HL-60/S4 treated with phorbol 12-myristate 13-acetate at 8.2 ng/mL for 4 days and 3 days (cell line): ENCODE data around the gene PPP1R3E.
"Not testable (repeated sequence)": the region's sequence is repeated elsewhere in the genome, so short reads cannot be mapped to it uniquely, and the experiment has no call there.

Source experiments
- in situ Hi-C: fragments of 300-500 bp; cut with MboI; formaldehyde crosslinking; loops from 2 replicates; pipeline ENCODE4 v1.15.0; 2022; ENCODE audit warnings: low sequenced_read_pairs

Gene PPP1R3E, protein sequence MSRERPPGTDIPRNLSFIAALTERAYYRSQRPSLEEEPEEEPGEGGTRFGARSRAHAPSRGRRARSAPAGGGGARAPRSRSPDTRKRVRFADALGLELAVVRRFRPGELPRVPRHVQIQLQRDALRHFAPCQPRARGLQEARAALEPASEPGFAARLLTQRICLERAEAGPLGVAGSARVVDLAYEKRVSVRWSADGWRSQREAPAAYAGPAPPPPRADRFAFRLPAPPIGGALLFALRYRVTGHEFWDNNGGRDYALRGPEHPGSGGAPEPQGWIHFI

DNA sequence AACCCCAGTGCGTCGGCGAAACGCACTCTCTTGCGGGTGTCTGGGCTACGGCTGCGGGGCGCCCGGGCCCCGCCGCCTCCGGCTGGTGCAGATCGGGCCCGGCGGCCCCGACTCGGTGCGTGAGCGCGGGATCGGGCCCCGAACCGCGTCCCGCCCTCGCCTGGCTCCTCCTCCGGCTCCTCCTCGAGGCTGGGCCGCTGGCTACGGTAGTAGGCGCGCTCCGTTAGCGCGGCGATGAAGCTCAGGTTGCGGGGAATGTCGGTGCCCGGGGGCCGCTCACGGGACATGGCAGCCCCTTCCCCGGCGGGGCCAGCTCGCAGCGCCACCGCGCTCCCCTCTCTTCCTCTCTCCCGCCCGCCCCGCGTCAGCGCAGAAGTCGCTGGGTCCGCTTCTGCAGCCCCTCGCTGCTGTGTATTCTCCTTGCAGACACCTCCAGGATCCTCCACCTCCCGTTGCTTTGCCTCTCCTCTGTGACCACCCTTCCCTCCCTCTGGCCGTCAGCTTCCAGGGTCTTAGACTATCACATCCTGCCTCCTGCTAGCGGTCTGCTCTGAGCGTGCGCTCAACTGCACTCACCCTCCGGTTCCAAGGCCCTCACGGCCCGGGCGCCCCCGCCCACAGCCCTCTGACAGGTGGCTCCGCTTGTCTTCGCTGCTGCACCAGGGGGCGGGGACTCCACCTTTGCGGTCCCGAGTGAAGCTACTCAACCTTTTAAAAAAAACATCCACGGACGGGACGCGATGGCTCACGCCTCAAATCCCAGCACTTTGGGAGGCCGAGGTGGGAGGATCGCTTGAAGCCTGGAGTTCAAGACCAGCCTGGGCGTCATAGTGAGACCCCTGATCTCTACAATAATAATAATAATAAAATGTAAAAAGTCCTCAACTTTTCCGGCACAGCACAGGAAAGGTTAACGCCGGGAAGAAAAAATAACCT is at the start of gene PPP1R3E:
TSS of gene PPP1R3E (minus strand) at position 570 of the 936 bp plus-strand sequence. CDS start at position 287, 283 bp downstream.
- in situ Hi-C loops, result no loop called here

DNA sequence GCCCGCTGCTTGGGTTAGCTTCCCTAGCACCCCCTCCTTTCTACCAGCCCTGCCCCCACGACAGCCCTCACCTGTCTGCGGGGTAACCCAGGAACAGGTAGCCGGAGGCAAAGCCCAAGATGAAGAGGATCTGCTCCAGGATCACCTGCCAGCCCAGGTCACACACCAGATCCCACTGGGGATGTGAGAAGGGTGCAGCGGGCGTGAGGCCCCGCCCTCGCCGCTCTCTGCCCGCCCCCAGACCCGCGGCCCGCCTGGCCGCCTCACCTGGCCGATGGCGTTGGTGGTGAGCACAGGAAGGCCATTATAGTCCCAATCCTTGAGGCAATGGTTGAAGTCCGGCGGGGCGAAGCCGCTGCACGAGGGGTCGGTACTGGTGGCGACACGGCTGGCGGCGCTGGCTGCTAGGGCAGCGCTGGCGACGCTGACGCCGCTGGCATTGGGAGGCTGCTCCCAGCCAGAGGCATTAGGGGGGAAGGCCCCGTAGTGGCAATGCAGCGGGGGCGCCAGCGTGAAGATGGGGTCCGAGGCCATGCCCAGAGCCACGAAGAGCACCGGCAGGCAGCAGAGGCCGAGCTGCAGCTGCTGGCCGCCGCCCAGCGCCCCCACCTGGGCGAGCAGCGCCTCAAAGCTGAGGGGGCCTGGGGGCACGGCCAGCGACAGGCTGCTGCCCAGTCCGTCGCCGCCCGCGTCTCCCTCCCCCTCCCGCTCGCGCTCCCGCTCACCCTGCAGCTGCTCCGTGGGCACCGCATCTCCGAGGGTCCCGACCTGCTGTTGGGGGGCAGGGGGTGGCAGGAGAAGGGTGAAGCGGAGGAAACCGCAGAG is 49.2 kb upstream of the PPP1R3E start:
- in situ Hi-C loops, result no loop called here

DNA sequence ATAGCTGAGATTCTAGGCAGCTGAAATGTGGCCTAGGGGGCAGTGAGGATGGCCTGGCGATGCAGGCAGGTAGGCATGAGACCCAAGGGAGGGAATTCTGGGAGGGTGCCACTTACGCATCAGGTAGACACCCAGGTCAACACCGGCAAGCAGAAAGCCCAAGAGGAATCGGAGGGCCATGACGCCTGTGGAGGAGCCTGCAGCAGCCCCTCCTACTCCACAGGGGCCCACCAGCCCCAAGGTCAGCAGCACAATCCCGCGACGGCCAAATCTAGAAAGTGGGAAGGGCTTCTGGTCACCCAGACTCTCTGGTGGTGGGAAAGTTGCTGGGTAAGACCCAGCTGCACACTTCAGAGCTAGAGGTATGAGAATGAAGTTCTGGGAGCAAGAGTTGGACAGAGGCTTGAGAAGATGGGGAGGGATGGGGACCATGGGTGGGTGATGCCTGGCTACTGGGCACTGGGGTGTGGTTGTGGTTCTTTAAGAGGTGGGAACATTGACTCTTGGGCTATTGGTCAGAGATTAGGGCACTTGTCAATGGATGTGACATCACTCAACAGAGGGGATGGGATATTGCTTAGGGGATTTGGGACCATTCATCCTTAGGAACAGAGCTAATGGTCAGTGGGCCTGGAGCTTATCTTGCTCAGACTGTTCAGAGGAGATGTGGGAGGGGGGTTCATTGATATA is 46.6 kb upstream of the PPP1R3E start:
- in situ Hi-C loops, result no loop called here

DNA sequence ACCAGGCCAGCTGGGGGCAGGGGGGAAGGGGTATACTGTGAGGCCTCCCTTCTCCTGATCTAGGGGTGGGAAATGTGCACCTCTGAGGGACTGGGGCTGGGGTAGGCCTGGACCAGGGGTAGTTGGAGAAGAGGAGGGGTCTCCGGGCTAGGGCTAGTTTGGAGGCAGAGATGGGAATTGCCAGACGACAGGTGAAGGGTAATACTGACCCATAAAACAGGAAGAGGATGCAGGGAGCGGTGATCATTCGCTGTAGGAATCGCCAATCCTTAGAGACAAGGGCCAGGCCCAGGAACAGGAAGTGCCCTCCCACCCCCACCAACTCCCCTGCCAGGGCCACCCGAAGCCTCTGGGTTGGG is 45.6 kb upstream of the PPP1R3E start:
- in situ Hi-C loops, result no loop called here

DNA sequence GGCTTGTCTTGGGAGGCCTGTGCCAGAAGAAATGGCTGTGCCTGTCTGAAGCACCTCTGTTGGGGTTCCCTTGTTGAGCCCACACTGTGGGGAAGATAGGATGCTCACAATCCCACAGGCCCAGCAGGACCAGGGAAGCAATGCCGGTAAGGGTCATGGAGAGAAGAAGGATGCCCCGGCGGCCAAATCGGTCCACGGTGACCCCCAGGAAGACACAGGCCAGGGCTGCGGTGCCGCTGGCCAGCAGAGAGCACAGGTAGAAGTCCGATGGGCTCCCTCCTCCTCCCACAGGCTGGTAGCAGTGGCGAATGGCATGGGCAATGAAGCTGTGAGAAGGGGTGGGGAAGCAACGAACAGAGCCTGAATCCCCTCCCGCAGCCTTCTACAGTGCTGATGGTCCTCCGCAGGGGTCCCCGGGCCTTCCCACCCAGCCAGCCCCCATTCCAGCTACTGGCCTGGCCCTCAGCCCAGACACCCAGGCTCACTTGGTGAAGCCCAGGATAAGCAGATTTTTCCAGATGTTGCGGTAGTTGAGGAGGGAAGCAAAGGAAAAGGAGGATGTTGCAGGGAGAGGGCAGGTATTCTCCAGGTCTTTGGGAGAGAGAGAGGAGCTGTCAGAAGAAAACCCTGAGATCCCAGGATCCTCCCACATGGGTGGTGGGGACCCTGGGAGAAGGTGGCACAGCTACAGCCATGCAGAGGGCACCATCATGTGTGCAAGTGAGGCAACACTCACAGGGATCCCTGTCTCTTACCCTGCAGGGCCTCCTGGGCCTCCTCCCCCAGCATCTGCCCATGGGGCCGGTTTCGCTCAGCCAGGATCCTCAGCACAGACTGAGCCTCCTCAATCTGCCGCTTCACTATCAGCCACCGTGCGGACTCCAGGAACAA is 45.0 kb upstream of the PPP1R3E start:
- in situ Hi-C loops, result no loop called here

DNA sequence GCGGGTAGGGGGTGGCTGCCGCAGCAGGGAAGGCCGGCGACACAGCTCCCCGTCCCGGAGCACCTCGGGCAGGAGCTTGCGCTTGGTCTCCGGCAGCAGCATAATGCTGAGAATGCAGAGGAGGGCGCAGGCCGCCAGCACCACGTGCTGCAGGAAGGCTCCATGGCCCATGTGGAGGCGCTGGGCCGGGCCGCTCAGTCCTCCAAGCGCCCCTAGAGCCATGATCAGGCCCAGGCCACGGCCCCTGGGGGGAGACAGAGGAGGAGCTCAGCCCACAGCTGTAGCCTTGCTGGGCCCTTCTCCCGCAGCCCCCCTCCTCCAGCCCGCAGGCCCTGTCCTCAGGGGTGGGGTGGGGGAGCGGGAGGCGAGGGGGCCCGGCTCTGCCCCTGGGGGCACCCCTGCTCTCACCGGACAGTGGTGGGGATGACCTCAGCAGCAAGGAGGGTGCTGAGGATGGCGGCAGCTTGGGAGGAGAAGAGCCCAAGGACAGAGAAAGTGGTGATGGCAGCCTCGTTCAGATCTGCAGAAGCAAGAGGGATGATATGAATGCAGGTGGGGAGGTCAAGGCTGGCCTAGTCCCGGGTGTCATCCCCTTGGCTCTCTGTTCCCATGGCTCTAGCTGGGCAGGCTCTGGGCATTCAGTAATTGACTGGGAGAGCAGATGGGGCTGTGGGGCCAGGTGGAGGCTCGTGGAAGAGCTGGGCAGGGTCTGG is 44.2 kb upstream of the PPP1R3E start:
- in situ Hi-C loops, result no loop called here

DNA sequence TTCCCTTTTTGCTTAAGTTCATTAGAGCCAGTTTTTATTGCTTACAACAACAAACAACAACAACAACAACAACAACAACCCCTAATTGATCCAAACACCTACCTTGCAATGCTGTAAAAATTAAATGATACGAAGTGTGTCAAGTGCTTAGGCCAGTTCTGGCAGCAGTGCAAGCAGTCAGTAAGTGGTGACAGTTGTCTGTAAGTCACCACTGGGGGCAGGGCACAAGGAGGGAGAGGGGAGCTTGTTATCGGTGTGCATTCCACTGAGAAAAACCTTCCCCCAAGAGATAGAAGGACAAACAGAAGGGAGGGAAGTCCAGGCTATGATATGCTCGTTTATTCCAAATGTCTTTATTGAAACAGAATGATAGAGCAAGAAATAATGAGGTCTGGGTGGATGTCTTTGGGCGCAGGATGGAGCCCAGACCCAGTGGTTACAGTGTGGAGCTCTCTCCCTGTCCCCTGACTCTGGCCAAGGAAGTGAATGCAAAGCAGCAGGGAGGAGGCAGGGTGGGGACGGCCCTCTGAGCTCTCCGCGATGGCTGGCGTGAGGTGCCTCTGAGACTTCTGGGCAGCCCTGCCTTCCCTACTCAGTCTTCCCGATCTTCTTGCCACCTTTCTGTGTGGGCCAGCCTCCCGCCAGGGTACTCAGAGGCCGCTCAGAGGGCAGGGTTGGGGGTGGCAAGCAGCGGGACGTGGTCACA is 43.5 kb upstream of the PPP1R3E start:
- in situ Hi-C loops, result no loop called here

DNA sequence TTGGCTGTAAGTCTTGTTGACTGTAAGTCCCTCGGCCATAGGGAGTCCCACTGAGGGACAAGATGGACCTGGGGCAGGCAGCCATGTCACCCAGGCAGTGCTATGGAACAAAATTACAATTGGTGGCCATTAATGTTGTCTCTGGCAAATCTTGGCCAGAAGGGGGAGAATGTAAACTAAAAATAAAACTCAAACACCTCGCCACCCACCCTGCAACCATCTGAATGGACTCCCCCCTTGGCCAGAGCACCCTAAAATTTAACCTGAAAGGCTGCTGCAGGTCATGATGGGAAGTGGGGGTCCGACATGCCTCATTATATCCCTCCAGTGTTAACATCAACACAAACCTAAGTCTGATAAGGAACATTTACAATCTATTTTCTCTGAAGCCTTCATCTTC is 41.8 kb upstream of the PPP1R3E start:
- in situ Hi-C loops, result no loop called here

DNA sequence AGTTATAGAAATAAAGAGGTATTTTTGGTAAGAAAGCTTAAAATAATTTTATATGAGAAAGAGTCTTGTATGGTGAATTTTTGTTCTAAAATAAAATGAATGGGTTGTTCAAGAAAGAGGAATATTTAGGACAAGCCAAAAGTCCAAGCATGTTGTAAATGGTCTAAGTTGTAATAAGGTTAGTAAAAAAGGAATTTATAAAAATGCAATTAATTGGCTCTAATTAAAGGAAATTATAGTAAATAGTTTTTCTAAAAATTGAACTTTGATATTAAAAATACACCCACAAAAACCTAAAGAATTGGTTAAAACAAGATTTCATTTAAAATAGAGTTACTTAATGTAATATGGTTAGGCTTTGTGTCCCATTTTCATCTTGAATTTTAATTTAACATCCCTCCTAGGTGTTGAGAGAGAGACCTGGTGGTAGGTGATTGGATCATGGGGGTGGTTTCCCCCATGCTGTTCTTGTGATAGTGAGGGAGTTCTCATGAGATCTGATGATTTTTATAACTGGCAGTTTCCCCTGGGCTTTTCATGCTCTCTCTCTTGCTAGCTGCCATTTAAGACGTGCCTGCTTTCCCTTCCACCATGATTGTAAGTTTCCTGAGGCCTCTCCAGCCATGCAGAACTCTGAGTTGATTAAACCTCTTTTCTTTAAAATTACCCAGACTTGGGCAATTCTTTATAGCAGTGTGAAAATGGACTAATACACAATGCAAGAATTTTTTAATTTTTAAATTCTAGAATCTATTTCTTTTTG is 37.0 kb upstream of the PPP1R3E start:
- in situ Hi-C loops, result no loop called here

DNA sequence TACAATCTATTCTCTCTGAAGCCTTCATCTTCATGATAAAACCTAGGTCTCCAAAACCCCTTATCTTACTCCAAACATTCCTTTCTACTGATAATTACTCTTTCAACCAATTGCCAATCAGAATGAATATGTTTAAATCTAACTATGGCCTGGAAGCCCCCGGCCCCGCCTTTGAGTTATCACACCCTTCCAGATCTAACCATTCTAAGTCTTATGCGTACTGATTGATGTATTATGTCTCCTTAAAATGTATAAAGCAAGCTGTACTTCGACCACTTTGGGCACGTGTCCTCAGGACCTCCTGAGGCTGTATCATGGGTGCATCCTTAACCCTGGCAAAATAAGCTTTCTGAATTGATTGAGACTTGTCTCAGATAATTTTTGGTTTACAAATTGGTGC is 33.0 kb upstream of the PPP1R3E start:
- in situ Hi-C loops, result no loop called here

DNA sequence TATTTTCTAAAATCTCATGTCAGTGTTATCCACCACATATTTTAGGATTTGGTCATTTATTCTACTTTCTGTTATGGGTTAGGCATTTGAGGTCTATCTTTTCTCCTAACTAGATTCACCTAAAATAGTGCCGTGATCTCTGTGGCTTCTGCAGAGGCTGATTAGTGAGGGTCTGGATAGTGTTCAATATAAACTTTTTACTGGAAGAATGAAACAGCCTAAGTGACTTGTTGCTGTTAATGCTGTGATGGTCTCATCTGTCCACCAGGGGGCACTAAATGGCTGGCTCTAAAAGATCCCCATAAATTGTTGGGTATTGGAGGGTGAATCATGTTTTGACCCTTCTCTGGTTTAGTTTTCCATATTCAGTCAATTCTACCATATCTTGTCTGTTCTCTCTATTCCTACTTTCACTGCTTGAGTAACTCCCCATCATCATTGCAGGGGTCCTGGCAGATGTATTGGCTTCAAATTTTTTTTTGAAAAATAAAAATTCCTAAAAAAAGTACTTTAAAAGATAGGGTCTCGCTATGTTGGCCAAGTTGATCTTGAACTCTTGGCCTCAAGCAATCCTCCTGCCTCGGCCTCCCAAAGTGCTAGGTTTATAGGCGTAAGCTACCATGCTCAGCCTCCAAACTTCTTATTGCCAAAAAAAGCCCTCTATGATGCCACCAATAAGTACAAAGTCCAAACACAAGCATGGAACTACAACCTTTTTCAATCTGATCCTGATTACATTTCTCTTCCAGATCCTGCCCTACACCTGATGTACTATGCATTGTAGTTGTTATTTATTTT is 25.5 kb upstream of the PPP1R3E start:
- in situ Hi-C loops, result no loop called here

DNA sequence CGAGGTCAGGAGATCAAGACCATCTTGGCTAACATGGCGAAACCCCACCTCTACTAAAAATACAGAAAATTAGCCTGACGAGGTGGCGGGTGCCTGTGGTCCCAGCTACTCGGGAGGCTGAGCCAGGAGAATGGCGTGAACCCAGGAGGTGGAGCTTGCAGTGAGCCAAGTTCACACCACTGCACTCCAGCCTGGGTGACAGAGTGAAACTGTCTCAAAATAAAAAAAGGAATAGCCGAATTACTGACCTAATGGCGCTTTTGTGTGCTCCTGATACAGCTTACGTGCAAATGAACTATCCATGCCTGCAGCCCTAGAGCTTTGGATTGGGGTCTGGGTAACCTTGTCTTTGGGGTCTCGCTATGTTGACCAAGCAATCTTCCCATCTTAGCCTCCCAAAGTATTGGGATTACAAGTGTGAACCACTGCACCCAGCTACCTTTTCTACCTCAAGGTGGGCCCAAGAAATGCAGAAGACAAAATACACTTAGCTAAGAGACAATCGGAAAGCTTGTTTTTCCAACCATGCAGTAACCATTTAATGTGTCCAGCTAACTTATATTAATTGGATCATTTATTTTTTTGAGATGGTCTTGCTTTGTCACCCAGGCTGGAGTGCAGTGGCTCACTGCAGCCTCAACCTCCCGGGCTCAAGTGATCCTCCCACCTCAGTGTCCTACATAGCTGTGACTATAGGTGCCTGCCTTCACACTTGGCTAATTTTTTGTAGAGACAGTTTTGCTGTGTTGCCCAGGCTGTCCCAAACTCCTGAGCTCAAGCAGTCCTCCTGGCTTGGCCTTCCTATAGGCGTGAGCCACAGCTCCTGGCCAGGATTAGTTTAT is 24.1 kb upstream of the PPP1R3E start:
- in situ Hi-C loops, result no loop called here

DNA sequence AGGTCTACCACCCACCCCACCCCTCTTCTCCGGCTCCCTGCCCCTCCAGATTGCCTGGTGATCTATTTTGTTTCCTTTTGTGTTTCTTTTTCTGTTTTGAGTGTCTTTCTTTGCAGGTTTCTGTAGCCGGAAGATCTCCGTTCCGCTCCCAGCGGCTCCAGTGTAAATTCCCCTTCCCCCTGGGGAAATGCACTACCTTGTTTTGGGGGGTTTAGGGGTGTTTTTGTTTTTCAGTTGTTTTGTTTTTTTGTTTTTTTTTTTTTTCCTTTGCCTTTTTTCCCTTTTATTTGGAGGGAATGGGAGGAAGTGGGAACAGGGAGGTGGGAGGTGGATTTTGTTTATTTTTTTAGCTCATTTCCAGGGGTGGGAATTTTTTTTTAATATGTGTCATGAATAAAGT is 23.1 kb upstream of the PPP1R3E start:
- in situ Hi-C loops, result not testable (repeated sequence)

DNA sequence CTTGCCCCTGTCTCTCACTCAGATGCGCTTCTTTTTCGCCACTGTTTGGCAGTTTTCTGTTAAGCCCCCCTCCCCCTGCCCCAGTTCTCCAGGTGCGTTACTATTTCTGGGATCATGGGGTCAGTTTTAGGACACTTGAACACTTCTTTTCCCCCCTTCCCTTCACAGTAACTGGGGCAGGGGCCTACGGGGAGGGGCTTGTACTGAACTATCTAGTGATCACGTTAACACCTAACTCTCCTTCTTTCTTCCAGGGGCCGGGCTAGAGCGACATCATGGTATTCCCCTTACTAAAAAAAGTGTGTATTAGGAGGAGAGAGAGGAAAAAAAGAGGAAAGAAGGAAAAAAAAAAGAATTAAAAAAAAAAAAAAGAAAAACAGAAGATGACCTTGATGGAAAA is 22.3 kb upstream of the PPP1R3E start:
- in situ Hi-C loops, result no loop called here

DNA sequence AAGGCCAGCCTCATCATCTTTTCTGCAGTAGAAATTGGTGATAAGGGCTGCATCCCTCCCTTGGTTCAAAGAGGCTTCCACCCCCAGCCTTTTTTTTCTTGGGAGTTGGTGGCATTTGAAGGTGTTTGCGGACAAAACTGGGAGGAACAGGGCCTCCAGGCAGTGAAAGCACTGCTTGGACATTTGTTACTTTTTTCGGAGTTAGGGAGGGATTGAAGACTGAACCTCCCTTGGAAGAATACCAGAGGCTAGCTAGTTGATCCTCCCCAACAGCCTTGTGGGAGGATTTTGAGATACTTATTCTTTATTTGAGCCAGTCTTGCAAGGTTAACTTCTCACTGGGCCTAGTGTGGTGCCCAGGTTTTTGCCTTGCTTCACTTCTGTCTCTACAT is 21.8 kb upstream of the PPP1R3E start:
- in situ Hi-C loops, result no loop called here

DNA sequence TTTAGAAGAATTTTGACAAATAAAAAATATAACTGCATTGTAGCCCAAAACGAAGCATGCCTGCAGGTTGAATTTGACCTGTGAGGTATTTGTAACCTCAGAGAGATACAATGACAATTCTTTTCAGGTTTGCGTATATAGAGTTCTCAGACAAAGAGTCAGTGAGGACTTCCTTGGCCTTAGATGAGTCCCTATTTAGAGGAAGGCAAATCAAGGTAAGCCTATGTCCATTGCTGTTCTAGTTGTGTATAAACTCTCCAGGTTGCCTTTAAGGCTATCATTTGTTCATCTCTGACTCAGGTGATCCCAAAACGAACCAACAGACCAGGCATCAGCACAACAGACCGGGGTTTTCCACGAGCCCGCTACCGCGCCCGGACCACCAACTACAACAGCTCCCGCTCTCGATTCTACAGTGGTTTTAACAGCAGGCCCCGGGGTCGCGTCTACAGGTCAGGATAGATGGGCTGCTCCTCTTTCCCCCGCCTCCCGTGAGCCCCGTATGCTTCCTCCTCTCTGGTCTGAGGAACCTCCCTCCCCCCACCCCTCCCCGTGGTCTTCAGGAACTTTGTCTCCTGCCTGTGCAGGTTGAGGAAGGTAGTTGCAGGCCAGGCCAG is 21.3 kb upstream of the PPP1R3E start:
- in situ Hi-C loops, result no loop called here
